ENCODE measurements around the gene SKIC8.
"Not testable (repeated sequence)": the region's sequence is repeated elsewhere in the genome, so short reads cannot be mapped to it uniquely, and the experiment has no call there.

SKIC8 gene

DNA sequence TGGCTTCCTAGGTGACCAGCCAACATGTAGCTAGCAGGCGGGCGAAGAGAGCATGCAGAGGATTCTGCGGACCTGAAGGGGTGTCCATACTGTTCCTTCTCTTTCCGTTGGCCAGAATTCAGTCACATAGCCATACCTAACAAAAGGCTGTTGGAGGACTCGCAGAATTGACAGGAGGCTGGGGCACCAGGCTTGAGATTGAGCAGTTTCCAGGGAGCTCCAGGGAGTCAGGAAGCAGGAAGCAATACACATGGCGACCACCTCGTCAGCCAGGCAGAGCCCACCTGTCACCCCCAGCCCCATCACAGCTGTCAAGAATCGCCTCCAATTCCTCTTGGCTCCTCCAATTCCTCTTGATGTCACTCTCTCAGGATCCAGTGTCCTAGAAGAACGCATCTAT is 48.3 kb downstream of the SKIC8 start:
- H3K36me3 ChIP-seq (ENCODE audit: control insufficient read depth, insufficient read depth, low read length), result no peaks in the 10 kb centered on the region
- H3K27ac ChIP-seq (ENCODE audit: low read depth, low read length, severe bottlenecking), result no peak overlapping the region
- WGBS, 2 experiments (ENCODE audit: insufficient coverage in 2 of 2), result 87 to 92% methylated on average over 6 to 8 of the region's 9 CpGs
- no peak overlapping the region for H3K4me3 ChIP-seq (ENCODE audit: extremely low read depth, insufficient read depth, low read length, poor library complexity, severe bottlenecking)
- H3K9me3 ChIP-seq (ENCODE audit: control insufficient read depth, low read length), result no peaks in the 10 kb centered on the region
- H3K4me1 ChIP-seq (ENCODE audit: control insufficient read depth, insufficient read depth, low read length, poor library complexity, severe bottlenecking), result no peaks in the 10 kb centered on the region

DNA sequence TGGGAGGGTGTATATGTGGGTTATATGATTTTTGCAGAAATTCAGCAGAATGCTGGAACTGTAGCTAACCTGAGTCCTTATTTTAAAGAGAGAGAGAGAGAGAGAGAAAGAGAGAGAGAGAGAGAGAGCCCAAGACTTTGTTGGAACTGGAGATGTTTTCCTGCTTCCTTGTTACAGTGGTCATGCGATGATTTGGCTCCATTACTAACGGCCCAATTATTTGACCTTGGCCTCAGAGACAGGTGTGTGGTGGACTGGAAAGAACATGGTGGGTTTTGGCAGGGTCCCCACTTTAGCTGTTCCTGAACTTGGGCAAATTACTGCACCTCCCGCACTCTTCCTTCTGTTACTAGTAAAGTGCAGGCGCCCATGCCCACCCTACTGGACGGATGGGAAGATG is 50.3 kb downstream of the SKIC8 start:
- no peak overlapping the region for H3K27ac ChIP-seq (ENCODE audit: low read depth, low read length, severe bottlenecking)
- no peak overlapping the region for H3K4me3 ChIP-seq (ENCODE audit: extremely low read depth, insufficient read depth, low read length, poor library complexity, severe bottlenecking)
- 83 to 97% methylated on average over 2 to 4 of the region's 5 CpGs for WGBS, 2 experiments (ENCODE audit: insufficient coverage in 2 of 2)
- no peaks in the 10 kb centered on the region for H3K9me3 ChIP-seq (ENCODE audit: control insufficient read depth, low read length)
- no peaks in the 10 kb centered on the region for H3K36me3 ChIP-seq (ENCODE audit: control insufficient read depth, insufficient read depth, low read length)
- H3K4me1 ChIP-seq (ENCODE audit: control insufficient read depth, insufficient read depth, low read length, poor library complexity, severe bottlenecking), result peaks cover 3% of the 10 kb centered on the region

DNA sequence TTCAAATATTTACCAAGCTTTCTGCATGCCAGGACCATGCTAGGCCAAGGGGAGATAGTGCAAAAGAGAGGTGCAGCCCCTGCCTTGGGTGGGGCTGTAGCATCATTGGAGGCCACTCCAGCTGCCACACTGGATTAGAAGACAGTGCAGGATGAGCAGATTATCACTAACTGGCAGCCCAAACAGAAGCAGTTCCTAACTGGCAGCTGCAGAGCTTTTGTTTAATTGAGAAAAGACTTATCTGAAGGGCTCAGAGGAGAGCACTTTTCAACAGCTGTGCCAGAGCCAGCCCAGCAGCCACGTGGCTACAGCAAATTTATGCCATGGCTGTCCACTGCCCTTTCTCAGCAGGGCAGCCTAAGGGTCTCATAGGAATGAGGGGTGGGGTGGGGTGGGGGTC is 51.5 kb downstream of the SKIC8 start:
- no peak overlapping the region for H3K27ac ChIP-seq (ENCODE audit: low read depth, low read length, severe bottlenecking)
- H3K36me3 ChIP-seq (ENCODE audit: control insufficient read depth, insufficient read depth, low read length), result no peaks in the 10 kb centered on the region
- H3K4me3 ChIP-seq (ENCODE audit: extremely low read depth, insufficient read depth, low read length, poor library complexity, severe bottlenecking), result no peak overlapping the region
- 50 to 67% methylated on average over 1 of the region's 1 CpG for WGBS, 2 experiments (ENCODE audit: insufficient coverage in 2 of 2)
- no peaks in the 10 kb centered on the region for H3K9me3 ChIP-seq (ENCODE audit: control insufficient read depth, low read length)
- peaks cover 4% of the 10 kb centered on the region for H3K4me1 ChIP-seq (ENCODE audit: control insufficient read depth, insufficient read depth, low read length, poor library complexity, severe bottlenecking)

DNA sequence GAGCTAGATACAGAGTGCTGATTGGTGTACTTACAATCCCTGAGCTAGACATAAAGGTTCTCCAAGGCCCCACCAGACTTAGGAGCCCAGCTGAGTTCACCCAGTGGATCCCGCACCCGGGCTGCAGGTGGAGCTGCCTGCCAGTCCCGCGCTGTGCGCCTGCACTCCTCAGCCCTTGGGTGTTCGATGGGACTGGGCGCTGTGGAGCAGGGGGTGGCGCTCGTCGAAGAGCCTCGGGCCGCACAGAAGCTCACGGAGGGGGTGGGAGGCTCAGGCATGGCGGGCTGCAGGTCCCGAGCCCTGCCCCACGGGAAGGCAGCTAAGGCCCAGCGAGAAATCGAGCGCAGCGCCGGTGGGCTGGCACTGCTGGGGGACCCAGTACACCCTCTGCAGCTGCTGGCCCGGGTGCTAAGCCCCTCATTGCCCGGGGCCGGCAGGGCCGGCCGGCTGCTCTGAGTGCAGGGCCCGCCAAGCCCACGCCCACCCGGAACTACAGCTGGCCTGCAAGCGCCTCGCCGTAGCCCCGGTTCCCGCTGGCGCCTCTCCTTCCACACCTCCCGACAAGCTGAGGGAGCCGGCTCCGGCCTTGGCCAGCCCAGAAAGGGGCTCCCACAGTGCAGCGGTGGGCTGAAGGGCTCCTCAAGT is 53.3 kb downstream of the SKIC8 start:
- H3K36me3 ChIP-seq (ENCODE audit: control insufficient read depth, insufficient read depth, low read length); H3K4me3 ChIP-seq (ENCODE audit: extremely low read depth, insufficient read depth, low read length, poor library complexity, severe bottlenecking); H3K27ac ChIP-seq (ENCODE audit: low read depth, low read length, severe bottlenecking); H3K9me3 ChIP-seq (ENCODE audit: control insufficient read depth, low read length); H3K4me1 ChIP-seq (ENCODE audit: control insufficient read depth, insufficient read depth, low read length, poor library complexity, severe bottlenecking): not testable (repeated sequence)
- WGBS, 2 experiments (ENCODE audit: insufficient coverage in 2 of 2), result 92 to 94% methylated on average over 14 to 19 of the region's 39 CpGs

DNA sequence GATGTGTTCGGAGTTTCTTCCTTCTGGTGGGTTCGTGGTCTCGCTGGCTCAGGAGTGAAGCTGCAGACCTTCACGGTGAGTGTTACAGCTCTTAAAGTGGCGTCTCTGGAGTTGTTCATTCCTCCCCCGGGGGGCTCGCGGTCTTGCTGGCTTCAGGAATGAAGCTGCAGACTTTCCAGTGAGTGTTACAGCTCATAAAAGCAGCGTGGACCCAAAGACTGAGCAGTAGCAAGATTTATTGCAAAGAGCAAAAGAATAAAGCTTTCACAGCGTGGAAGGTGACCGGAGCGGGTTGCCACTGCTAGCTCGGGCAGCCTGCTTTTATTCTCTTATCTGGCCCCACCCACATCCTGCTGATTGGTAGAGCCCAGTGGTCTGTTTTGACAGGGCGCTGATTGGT is 54.0 kb downstream of the SKIC8 start:
- H3K4me3 ChIP-seq (ENCODE audit: extremely low read depth, insufficient read depth, low read length, poor library complexity, severe bottlenecking); H3K9me3 ChIP-seq (ENCODE audit: control insufficient read depth, low read length); H3K36me3 ChIP-seq (ENCODE audit: control insufficient read depth, insufficient read depth, low read length); H3K4me1 ChIP-seq (ENCODE audit: control insufficient read depth, insufficient read depth, low read length, poor library complexity, severe bottlenecking); H3K27ac ChIP-seq (ENCODE audit: low read depth, low read length, severe bottlenecking): not testable (repeated sequence)
- 93 to 94% methylated on average over 9 to 12 of the region's 14 CpGs for WGBS, 2 experiments (ENCODE audit: insufficient coverage in 2 of 2)

DNA sequence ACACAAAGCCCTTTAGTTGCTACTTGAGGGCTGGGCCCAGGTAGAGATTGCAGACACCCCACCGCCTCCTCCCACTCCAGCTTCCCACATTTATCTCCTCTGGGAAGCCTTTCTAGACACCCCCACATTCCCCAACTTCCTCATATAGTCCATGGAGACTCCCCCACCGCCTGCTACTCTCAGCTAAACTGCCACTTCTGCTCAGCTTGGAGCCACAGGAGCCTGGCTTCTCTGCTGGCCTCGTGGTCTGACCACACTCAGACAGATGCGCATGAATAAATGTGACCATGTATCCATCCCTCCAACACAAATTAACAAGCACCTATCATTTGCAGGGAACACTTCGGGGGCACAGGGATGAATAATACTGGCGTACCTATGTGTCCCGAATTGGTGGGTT is 54.5 kb downstream of the SKIC8 start:
- WGBS, 2 experiments (ENCODE audit: insufficient coverage in 2 of 2), result 62 to 65% methylated on average over 7 of the region's 7 CpGs
- H3K9me3 ChIP-seq (ENCODE audit: control insufficient read depth, low read length), result no peaks in the 10 kb centered on the region
- no peak overlapping the region for H3K27ac ChIP-seq (ENCODE audit: low read depth, low read length, severe bottlenecking)
- no peak overlapping the region for H3K4me3 ChIP-seq (ENCODE audit: extremely low read depth, insufficient read depth, low read length, poor library complexity, severe bottlenecking)
- no peaks in the 10 kb centered on the region for H3K36me3 ChIP-seq (ENCODE audit: control insufficient read depth, insufficient read depth, low read length)
- H3K4me1 ChIP-seq (ENCODE audit: control insufficient read depth, insufficient read depth, low read length, poor library complexity, severe bottlenecking), result peaks cover 4% of the 10 kb centered on the region

DNA sequence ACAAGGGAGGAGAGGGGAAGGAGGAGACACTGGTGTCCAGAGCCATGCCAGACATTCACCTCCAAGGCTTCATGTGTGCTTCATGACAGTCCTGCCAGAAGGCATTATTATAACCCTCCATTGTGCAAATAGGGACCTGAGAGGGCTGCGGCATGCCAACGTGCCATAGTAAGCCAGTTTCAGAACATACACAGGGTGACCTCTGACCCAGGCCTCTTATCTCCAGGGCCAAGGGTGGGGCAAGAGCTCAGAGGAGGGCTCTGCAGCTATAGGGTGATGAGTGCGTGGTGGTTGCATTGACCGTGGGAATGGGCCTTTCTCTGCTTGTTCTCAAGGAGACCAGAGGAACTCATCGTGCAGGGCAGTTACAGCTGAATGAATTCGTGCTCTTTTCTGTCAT is 55.3 kb downstream of the SKIC8 start:
- no peak overlapping the region for H3K4me3 ChIP-seq (ENCODE audit: extremely low read depth, insufficient read depth, low read length, poor library complexity, severe bottlenecking)

DNA sequence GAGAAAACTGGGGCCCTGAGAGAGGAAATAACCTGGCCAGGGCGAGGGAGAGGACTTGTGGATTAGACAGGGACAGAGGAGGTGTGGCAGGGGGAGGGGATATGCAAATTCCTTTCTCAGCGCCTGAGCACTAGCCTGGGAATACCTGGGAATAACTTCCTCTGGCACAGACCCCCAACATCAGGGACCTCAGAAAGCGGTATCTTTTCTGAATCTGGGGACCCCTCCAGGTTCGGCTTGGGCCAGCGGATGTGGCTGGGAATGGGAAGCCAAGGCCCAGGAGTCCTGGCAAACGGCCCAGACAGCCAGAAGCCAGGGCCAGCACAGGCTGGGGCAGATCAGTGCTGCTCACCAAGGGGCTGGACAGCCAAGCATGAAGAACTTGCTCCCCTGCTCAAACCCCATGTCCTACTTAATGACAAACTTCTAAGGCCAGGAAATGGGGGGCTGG is 55.9 kb downstream of the SKIC8 start:
- peaks cover 4% of the 10 kb centered on the region for H3K4me1 ChIP-seq (ENCODE audit: control insufficient read depth, insufficient read depth, low read length, poor library complexity, severe bottlenecking)
- H3K36me3 ChIP-seq (ENCODE audit: control insufficient read depth, insufficient read depth, low read length), result no peaks in the 10 kb centered on the region

More for the DNA sequence above, 55.3 kb downstream of the SKIC8 start:
- WGBS, 2 experiments (ENCODE audit: insufficient coverage in 2 of 2), result 91 to 98% methylated on average over 4 to 6 of the region's 6 CpGs
- no peaks in the 10 kb centered on the region for H3K9me3 ChIP-seq (ENCODE audit: control insufficient read depth, low read length)
- H3K27ac ChIP-seq (ENCODE audit: low read depth, low read length, severe bottlenecking), result no peak overlapping the region
- peaks cover 4% of the 10 kb centered on the region for H3K4me1 ChIP-seq (ENCODE audit: control insufficient read depth, insufficient read depth, low read length, poor library complexity, severe bottlenecking)
- no peaks in the 10 kb centered on the region for H3K36me3 ChIP-seq (ENCODE audit: control insufficient read depth, insufficient read depth, low read length)

DNA sequence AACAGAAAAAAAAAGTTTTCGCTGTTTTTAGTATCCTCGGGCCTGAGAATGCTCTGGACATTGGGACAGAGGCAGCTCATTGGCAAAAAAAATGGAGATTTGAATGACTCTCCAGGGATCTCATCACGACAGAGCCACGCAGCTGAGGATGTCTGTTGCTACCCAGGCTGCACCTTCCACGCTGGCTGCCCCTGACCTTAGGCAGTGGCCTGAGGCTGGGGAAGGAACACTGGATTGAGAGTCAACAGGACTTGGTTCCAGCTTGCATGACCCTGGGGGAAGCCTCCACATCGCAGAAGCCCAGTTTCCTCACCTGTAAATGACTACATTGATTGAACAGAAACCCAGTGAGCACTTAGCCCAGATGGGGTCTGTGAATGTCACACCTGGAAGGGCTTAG is 56.4 kb downstream of the SKIC8 start:
- no peak overlapping the region for H3K27ac ChIP-seq (ENCODE audit: low read depth, low read length, severe bottlenecking)
- no peaks in the 10 kb centered on the region for H3K9me3 ChIP-seq (ENCODE audit: control insufficient read depth, low read length)
- H3K4me3 ChIP-seq (ENCODE audit: extremely low read depth, insufficient read depth, low read length, poor library complexity, severe bottlenecking), result no peak overlapping the region
- H3K4me1 ChIP-seq (ENCODE audit: control insufficient read depth, insufficient read depth, low read length, poor library complexity, severe bottlenecking), result peaks cover 4% of the 10 kb centered on the region
- WGBS, 2 experiments (ENCODE audit: insufficient coverage in 2 of 2), result 84 to 90% methylated on average over 5 to 6 of the region's 6 CpGs
- H3K36me3 ChIP-seq (ENCODE audit: control insufficient read depth, insufficient read depth, low read length), result no peaks in the 10 kb centered on the region

More for the DNA sequence above, 55.9 kb downstream of the SKIC8 start:
- Histone ChIP-seq H3K27ac (ENCODE audit: low read depth, low read length, severe bottlenecking) (no peak overlapping the region), H3K9me3 (ENCODE audit: control insufficient read depth, low read length) (no peaks in the 10 kb centered on the region), H3K4me3 (ENCODE audit: extremely low read depth, insufficient read depth, low read length, poor library complexity, severe bottlenecking) (no peak overlapping the region)
- WGBS, 2 experiments (ENCODE audit: insufficient coverage in 2 of 2), result 55 to 62% methylated on average over 5 to 6 of the region's 6 CpGs

DNA sequence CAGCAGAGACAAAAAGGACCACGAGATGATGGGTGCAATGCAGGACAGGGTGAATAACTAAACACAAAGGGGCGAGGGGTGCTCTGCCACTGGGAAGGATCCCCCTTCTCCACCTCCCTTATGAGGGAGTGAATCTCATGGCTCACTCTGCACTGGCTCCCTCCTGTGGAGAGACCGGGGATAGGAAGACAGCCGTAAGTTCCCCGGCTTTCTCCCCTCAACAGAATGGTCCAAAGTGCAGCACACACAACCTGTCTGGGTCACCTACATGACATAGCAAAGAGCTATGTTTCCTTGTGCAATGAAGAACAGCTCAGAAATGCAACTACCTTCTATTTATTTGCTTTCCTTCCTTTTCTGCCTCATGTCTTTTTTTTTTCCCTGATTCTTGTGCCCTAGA is 57.3 kb downstream of the SKIC8 start:
- WGBS, 2 experiments (ENCODE audit: insufficient coverage in 2 of 2), result 75 to 86% methylated on average over 1 to 3 of the region's 5 CpGs
- no peak overlapping the region for H3K4me3 ChIP-seq (ENCODE audit: extremely low read depth, insufficient read depth, low read length, poor library complexity, severe bottlenecking)
- H3K9me3 ChIP-seq (ENCODE audit: control insufficient read depth, low read length), result no peaks in the 10 kb centered on the region
- H3K27ac ChIP-seq (ENCODE audit: low read depth, low read length, severe bottlenecking), result no peak overlapping the region
- peaks cover 4% of the 10 kb centered on the region for H3K4me1 ChIP-seq (ENCODE audit: control insufficient read depth, insufficient read depth, low read length, poor library complexity, severe bottlenecking)
- H3K36me3 ChIP-seq (ENCODE audit: control insufficient read depth, insufficient read depth, low read length), result no peaks in the 10 kb centered on the region

DNA sequence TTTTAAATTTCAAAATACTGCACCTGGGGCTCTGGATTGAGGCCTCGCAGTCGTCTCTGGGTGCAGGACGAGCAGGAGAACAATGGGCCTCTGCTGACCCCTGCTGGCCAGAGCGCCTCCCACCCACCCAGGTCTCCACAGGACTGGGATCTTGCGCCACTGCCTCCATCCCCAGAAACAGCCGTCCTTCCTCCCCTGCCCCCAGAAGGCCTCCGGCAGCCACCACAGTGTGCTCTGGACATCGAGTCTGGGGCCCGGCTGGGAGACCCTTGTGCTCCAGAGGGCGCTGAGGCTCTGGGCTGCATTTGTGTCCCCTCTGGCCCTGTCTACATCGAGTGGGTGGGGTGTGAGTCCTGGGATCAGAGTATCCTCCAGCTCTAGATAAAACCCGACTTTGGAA is 58.4 kb downstream of the SKIC8 start:
- Histone ChIP-seq H3K27ac (ENCODE audit: low read depth, low read length, severe bottlenecking) (no peak overlapping the region), H3K4me1 (ENCODE audit: control insufficient read depth, insufficient read depth, low read length, poor library complexity, severe bottlenecking) (peaks cover 4% of the 10 kb centered on the region), H3K9me3 (ENCODE audit: control insufficient read depth, low read length) (no peaks in the 10 kb centered on the region), H3K36me3 (ENCODE audit: control insufficient read depth, insufficient read depth, low read length) (no peaks in the 10 kb centered on the region), H3K4me3 (ENCODE audit: extremely low read depth, insufficient read depth, low read length, poor library complexity, severe bottlenecking) (no peak overlapping the region)
- 24 to 25% methylated on average over 9 to 12 of the region's 12 CpGs for WGBS, 2 experiments (ENCODE audit: insufficient coverage in 2 of 2)
